ENCODE results near the gene ABHD5.

- TF ChIP-seq CTCF (IDR thresholded peaks at IDR 0.05) (no peak), POLR2A (IDR thresholded peaks at IDR 0.05) (no peak)
Measured at GRCh38 chr3:43659250-43659880, 31.4 kb upstream of the ABHD5 start.

Measured in Peyer's patch (tissue), 4 donors.